NCI-H748 treated with DMSO at 0.1 percent for 48 hours (cell line): ENCODE measurements around the gene S1PR5.
"Not testable (repeated sequence)": the region's sequence is repeated elsewhere in the genome, so short reads cannot be mapped to it uniquely, and the experiment has no call there.

ENCODE experiments used
- DNase-seq: peaks from one replicate; lab custom pipeline; 2025; lab: John Stamatoyannopoulos, UW

The S1PR5 gene, protein sequence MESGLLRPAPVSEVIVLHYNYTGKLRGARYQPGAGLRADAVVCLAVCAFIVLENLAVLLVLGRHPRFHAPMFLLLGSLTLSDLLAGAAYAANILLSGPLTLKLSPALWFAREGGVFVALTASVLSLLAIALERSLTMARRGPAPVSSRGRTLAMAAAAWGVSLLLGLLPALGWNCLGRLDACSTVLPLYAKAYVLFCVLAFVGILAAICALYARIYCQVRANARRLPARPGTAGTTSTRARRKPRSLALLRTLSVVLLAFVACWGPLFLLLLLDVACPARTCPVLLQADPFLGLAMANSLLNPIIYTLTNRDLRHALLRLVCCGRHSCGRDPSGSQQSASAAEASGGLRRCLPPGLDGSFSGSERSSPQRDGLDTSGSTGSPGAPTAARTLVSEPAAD

DNA sequence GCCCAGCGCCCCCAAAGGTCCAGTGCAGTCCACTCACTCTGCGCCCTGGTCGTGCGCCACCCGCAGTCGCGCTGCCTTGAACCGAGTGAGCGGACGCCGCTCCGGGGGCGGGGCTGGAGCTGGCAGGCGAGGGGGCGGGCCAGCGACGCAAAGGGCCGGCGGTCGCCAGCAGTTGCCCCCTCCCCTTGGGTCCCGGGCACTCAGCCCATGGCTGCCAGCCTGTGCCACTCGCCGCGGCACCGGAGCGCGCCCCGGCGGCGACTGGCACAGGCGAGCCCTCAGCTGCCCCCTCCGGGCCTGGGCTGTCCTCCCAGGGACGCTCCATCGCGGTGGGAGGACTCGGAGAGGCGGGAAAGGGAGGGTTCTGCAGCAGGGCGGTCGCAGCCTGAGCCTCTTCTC, at the start of gene S1PR5:
TSS of gene S1PR5 (minus strand) at position 87 of the 399 bp plus-strand sequence. CDS start 2,436 bp downstream, outside the sequence.
- DNase-seq = peak; percentile 14

DNA sequence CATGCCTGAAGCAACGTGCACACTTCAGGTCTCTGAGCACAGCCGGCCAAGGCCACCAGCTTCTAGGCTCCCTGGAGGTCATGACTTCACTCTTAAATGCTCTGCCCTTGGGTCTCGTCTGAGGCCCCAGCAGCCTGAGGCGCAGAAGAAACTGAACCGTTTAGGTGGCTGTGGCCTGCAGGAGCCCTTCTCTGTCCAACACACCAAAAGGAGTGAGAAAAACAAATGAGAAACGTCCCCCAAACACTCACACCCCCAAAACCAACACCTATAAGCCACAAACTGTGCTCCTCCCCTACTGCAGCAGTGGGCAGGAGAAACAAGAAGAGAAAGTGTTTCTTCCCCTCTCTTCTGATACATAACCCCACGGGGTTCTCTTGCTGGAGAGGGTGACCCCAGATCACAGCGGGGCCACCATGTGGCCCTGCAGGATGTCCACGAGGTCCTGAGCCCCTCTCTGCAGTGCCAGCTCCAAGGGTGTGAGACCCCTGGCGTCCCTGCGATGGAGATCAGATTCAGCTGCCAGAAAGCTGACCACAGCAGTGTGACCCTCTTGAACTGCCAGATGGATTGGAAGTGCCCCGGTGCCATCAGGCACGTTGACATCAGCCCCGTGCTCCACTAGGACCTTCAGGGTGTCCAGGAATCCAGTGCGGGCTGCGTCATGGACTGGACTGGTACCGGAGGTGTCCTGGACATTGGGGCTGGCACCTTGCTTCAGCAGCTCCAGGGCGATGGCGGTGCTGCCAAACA, 49.6 kb upstream of the S1PR5 start:
- no peak for DNase-seq

DNA sequence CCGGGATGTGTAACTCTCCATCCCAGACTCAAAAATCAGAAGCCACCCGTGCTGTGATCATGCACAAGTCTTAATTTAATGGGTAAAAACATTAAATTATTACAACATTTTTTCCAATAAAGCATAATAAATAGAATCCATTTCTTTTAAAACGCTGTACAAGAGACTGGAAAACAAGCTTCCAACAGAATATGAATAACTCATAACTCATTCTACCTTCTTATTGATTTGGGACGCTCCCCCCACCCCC, 49.1 kb upstream of the S1PR5 start:
- DNase-seq = no peak

DNA sequence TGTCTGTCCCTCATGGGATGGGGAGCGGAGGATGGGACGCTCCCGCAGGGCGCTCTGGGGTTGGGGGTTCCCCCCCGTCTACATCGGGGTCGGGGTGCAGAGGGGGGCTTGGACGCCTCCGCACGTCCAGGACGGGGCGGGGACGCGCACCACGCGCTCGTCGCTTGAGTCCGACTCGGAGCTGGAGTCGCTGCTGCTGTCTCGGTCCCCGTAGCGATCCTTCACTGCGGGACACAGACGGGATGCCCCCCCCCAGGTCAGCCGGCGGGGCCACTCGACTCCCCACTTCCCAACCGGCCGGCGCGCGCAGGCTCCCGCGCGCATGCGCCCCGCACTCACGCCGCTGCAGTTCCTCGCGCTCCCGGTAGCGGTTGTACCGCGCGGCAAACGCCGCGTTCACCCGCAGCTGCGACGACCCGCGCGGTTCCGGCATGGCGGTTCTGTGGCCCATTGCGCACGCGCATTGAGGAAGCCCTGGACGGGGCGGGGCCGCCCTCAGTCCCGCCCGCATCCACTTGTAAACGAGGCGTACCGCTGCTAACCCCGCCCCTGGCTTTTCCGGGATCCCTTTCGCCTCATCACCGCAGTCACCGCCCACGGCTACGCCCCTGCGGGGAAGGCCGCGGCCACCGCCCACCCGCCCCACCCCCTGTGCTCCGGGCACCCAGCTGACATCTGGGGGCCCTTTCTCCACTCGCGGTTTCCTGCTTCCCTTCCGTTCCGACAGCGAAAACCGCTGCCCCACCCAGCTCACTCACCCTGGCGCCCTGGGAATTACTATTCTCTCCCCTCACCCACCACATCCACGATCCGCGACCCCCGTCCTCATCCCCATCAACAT, 48.5 kb upstream of the S1PR5 start, which contains the start of gene KRI1:
TSS of gene KRI1 (minus strand) at position 444 of the 841 bp plus-strand sequence. CDS start at position 433, 11 bp downstream.
- peak; percentile 89 for DNase-seq

DNA sequence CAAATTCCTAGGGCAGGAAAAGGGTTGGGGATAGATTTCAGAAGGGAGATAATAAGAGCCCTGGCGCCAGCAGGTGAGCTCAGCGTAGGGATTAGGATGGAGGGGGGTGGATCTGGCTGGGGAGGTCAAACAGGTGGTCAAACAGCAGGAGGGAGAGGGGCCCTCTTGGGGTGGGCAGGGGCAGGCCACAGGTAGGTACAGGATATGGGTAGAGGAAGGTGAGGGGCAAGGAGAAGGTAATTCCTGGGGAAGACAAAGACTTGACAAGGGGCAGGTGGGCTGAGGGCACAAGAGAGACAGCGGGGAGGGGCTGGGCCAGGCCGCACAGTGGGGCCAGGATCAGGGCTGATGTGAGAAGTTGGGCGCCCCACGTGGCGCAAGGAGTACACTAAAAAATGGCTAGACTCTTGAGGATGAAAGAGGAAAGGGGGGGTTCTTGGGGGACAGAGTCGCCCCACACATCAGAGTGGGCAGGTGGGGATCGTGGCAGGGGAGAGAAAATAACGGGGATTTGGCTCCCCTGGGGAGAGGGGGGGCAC, 47.9 kb upstream of the S1PR5 start:
- DNase-seq = no peak

DNA sequence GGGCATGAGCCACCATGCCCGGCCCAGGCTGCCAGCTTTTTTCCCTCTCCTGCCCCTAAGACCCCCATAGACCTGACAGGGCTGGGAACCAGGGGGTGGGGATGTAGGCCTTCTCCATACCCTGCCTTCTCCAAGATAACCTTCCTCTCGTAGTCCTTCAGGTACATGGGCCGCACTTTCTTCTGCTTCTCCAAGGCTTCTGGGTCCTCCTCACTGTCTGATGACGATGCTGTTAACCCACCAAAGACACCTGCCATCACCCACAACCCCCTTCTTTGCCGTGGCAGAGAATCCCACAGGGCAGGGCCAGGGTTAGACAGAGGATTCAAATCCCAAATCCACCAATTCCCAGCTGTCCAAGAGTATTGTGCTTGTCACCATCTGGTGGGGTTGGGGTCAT, 45.4 kb upstream of the S1PR5 start:
- DNase-seq = no peak

DNA sequence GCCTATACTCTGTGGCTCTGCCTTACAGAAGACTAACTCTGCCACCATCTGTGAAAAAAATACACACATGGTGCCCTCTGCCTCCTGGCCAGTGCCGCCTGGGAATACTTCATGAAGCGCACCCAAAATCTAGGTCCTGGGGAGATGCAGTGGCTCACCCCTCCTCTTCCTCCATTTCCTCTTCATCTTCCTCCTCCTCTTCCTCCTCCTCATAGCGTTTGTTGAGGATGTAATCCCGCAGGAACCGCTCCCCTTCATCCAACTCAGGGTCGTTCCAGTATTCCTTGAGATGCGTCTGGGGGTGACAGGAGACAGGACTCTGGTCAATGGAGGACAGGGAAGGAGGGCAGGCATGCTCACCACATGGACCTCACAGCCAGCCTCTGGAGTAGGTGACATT, 42.9 kb upstream of the S1PR5 start:
- no peak for DNase-seq

DNA sequence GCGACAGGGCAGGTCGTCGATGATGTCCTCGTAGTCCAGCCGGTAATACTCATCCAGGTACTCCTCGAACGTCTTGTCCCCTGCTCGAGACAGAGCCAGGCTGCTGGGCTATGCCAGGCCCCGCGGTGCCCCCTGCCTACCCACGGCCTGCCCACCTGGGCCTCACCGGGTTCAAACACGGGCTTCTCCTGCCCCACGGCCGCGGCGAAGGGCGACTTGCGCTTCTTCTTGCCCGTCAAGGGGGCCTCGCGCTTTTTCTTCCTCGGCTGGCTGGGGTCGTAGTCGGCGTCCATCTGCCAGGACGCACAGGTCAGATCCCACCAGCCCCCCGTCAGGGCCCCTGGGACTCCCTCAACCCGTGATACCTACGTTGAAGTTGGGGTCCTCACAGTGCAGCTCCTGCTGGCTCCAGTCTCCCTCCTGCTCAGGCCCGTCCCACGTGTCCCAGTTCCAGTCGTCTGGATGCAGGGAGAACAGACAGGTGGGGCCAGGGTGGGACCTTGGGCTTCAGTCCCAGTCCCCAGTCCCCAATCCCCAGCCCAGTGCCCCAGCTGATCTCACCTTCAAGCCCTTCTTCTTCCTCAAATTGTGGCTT, 40.5 kb upstream of the S1PR5 start:
- DNase-seq = no peak

DNA sequence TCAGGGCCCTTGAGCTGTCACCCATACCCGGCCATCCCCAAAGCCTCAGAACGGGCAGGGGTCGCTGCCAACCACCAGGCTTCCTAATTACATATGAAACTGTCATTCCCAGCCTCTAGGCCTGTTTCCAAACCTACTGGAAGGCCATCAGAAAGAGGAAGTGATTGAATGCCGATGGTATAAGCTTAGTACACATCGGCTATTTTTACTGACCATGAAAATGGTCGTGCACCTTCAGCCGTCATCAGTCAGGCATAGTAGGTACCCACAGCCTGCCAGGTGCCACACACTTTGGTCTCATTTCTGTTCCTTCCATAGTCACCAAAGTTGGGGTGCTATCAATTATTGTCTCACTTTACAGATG, 38.3 kb upstream of the S1PR5 start:
- no peak for DNase-seq

DNA sequence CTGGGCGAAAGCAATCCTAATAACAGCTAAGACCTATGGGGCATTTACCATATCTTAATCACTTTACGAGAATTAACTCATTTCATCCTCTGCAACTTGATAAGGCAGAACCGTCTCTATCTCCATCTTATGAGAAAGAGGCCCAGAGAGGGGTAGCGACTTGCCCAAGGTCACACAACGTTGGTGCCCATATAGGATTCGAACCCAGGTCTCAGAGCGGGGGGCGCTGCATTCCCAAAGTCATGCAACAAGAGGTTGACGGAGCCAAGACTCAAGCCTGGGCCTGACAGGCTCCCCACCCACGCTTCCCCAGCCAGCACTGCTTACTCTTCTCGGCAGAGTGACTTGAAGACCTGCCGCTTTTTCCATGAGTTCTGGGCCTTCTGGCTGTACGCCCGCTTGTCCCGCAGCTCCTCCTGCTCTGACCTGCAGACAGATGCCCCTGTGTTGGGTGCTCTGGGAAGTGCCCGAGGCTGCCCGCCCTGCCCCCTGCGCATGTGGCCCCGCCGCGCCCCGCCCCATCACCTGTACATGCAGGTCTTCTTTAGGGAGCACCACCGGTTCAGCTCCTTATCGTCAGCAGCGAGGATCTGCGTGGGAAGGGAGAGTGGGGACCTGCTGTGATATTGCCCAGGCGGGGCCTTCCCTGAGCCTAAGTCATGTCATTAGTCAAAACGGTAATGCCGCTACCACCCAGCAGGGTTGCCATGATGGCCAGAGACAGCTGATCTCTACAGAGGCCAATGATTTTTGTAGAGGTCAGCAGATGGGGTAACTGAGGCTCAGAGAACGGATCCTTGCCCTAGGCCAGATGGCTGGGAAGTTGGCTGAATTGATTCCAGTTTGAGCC, 37.7 kb upstream of the S1PR5 start:
- DNase-seq = no peak

DNA sequence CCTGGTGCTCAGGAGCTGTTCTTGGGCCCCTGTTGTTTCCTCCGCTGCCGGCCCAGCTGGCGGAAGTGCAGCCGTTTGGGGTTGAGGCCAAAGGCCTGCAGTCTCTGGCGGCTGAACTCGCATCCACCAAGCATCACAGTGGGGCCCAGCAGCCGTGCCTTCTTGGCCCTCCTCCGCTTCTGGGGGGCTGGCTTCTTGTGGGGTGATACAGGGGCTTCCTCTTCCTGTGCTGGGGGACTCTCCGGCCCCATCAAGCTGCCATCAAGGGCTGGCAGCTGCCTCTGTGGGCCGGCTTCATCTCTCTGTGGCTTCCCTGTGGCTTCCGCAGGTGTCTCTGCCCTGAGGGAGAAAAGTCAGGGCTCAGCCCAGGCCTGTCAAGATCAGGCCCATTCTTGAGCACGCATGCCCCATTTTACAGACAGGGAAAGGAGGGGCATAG, 36.7 kb upstream of the S1PR5 start:
- no peak for DNase-seq

DNA sequence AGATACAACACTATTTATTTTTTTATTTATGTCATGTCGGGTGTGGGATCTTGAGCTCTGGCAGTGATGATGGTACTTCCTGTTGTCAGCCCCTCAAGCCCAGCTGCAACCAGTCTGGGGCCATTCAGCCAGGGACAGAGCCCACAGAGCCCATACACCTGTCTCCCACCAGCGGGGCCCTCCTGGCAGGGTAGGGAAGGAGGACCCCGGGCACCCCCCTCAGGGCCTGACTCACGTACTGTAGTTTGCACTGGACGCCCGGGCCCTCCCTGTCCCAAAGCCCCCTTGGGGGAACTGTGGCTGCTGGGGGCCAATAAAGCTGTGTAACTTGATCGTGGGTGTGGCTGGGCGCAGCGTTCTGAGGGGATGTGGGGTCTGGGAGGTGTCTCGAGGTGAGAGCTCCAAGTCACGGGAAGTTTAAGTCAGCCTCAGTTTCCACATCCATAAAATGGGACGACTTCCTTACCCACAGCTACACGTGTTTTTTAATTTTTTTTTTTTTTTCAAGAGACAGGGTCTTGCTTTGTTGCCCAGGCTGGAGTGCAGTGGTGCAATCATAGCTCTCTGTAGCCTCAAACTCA, 35.9 kb upstream of the S1PR5 start:
- DNase-seq = no peak

DNA sequence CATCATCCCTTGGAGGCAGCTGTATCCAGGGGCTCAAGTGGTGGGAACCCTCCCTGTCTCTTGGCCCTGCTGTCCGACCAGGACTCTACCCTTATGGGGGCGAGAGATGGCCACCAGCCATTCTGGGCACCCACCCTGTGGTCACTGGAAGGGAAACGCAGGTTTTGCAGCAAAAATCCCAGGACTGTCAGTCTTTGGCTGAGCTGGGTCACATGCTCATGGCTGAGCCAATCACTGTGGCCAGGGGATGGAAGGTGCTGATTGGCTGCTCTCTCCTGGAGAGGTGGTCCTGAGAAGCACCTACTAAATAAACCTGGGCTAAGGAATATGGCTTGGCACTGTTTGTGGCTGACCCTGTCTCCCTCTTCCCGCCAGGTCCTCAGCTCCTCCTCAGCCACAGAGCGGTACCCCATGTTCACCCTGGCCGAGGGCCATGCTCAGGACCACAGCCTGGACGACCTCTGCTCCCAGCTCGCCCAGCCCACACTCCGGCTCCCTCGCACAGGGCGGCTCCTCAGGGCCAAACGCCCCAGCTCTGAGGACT, 35.3 kb upstream of the S1PR5 start:
- no peak for DNase-seq

DNA sequence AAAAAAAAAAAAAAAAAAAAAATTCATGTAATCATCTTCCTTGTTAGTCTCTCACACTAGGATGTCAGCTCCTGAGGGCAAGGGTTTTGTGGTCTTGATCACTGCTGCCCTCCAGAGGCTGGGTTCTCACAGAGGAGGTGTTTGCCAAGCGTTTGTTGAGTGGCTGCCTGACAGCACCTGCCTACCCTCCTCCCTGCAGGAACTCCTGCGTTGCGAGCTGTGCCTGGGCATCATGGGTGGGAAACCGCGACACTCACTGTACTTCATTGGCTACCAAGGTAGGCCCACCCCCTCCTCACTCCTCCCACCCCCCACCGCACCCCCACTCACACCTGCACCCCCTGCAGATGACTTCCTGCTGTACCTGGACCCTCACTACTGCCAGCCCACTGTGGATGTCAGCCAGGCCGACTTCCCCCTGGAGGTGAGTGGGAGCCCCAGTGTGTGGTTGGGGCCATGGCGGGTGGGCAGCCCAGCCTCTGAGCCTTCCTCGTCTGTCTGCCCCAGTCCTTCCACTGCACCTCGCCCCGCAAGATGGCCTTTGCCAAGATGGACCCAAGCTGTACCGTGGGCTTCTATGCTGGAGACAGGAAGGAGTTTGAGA, 34.6 kb upstream of the S1PR5 start:
- no peak for DNase-seq

DNA sequence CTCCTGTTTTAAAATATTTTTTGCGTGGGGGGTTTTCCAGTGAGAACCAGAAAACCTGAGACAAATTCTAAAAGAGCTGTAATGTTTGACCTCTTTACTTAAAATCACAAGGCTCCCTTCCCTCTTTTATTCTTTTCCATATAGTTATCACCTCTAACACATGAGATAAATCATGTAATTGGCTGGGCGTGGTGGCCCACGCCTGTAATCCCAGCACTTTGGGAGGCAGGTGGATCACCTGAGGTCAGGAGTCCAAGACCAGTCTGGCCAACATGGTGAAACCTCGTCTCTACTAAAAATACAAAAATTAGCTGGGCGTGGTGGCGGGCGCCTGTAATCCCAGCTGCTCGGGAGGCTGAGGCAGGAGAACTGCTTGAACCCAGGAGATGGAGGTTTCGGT, 33.8 kb upstream of the S1PR5 start:
- not testable (repeated sequence) for DNase-seq

DNA sequence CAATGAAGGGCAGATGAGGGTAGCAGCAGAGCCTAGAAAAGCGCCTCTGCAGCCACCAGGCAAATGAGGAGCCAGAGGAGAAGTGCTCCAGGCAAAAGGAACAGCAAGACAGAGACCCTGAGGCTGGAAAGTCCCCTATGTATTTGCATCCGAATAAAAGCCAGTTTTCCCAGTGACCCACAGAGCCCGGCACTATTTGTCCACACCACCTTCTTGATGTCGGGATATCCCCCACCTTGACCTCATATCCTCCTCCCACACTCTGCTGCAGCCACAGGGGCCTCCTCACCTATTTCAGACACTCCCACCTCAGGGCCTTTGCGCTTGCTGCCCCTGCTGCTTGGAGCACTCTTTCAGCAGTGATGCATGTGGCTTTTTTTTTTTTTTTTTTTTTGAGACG, 33.1 kb upstream of the S1PR5 start:
- DNase-seq = no peak

DNA sequence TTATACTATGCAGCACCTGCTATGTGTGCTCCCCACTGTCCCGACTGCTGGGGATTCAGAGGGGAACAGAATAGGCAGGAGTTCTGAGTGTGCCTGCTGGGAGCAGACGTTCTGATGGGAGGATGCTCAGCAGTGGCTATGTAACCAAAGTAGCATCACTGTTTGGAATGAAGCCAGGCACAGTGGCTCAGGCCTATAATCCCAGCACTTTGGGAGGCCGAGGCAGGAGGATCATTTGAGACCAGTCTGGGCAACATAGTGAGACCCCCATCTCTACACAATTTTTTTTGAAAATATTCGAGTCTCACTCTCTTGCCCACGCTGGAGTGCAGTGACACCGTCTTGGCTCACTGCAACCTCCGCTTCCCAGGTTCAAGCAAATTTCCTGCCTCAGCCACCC, 32.5 kb upstream of the S1PR5 start:
- DNase-seq = no peak

DNA sequence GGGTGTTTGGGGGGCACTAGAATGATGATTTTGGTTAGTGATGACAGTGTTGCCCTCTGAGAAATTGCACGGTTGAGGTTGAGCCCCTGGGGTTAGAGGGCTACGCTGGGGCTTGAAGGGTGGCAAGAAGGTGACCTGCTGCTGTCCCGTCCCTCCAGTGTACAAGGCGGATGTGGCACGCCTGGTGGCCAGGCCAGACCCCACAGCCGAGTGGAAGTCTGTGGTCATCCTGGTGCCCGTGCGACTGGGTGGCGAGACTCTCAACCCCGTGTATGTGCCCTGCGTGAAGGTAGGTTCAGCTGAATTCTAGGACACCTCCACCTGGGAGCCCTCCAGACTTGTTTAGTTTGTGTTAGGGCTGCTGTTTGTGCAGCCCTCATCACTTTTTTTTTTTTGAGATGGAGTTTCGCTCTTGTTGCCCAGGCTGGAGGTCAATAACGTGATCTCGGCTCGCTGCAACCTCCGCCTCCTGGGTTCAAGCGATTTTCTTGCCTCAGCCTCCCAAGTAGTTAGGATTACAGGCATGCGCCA, 31.6 kb upstream of the S1PR5 start:
- no peak for DNase-seq

DNA sequence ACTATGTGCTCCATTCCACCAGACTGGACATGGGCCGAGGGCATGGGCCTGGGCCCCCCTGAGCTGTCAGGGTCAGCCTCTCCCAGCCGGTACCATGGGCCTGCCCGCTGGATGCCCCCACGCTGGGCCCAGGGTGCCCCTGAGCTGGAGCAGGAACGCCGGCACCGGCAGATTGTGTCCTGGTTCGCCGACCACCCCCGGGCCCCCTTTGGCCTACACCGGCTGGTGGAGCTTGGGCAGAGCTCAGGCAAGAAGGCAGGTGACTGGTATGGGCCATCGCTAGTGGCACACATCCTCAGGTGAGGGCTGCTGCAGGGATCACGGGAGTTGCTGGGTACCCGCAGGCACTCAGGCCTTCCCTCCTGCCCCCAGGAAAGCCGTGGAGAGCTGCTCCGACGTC, 29.6 kb upstream of the S1PR5 start:
- DNase-seq = no peak

DNA sequence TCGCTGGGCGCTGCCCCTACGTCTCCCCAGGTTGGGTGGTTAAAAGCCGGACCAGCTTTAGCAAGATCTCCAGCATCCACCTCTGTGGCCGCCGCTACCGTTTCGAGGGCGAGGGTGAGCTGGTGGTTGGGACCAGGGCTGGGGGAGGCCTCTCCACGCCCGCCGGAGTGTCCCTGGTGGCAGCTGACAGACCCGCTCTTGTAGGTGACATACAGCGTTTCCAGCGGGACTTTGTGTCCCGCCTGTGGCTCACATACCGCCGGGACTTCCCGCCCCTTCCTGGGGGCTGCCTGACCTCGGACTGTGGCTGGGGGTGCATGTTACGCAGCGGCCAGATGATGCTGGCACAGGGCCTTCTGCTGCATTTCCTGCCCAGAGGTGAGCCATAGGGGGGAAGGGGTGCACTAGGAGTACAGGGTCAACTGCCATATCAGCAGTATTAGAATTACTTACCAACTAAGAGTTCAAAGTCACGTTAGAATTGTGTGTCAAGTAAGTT, 27.6 kb upstream of the S1PR5 start:
- DNase-seq = no peak
